MCF 10A (cell line): ENCODE data around the gene CDCA7. TPM values are rescaled to one million over a fixed set of nuclear protein-coding genes. Genes with fewer than 3 reads are reported as not detected.

Source experiments
- BruUV-seq: library from RNA; stranded (reverse); fragments of 400-500 nt; replicated peaks from 2 replicates; lab custom pipeline; 2021; lab: Mats Ljungman, UMichigan
- CTCF ChIA-PET: fragments of 300-600 bp; sonication (Branson Sonifier 250); formaldehyde crosslinking; extraction: SDS; loops from one replicate; lab custom pipeline; 2021; ENCODE audit warnings: antibody characterized with exemption, inconsistent platforms; lab: Yijun Ruan, JAX
- POLR2A ChIA-PET: fragments of 300-600, 350-650 bp; sonication (Branson Sonifier 250); formaldehyde crosslinking; extraction: SDS; loops from one replicate; lab custom pipeline; 2020; ENCODE audit warnings: antibody characterized with exemption, inconsistent platforms; lab: Yijun Ruan, JAX
- DNase-seq: peaks from one replicate; pipeline ENCODE4 v3.0.0-alpha.2; 2018; ENCODE audit not compliant: unreplicated experiment
- H3K27ac Mint-ChIP-seq: one replicate; pipeline ENCODE4 v1.8.0; 2022; ENCODE audit warnings: mild to moderate bottlenecking, low read depth, mixed read lengths; ENCODE audit not compliant: unreplicated experiment
- H3K27me3 Mint-ChIP-seq: one replicate; pipeline ENCODE4 v1.8.0; 2022; ENCODE audit warnings: mixed read lengths; ENCODE audit not compliant: insufficient read depth, unreplicated experiment
- H3K36me3 Mint-ChIP-seq: one replicate; pipeline ENCODE4 v1.8.0; 2022; ENCODE audit warnings: mild to moderate bottlenecking, moderate library complexity, mixed read lengths; ENCODE audit not compliant: insufficient read depth, unreplicated experiment
- H3K4me1 Mint-ChIP-seq: one replicate; pipeline ENCODE4 v1.8.0; 2022; ENCODE audit warnings: mixed read lengths; ENCODE audit not compliant: insufficient read depth, unreplicated experiment
- H3K4me3 Mint-ChIP-seq: one replicate; pipeline ENCODE4 v1.8.0; 2022; ENCODE audit warnings: mild to moderate bottlenecking, moderate library complexity, mixed read lengths; ENCODE audit not compliant: unreplicated experiment
- H3K9me3 Mint-ChIP-seq: one replicate; pipeline ENCODE4 v1.8.0; 2022; ENCODE audit warnings: mixed read lengths; ENCODE audit not compliant: unreplicated experiment
- CTCF ChIP-seq: fragments of 200-600 bp; IDR thresholded peaks from one replicate; pipeline ENCODE4 v1.8.0; 2022; ENCODE audit warnings: antibody characterized with exemption, mild to moderate bottlenecking; ENCODE audit not compliant: unreplicated experiment
- intact Hi-C: fragments of 100-400 bp; cut with micrococcal nuclease; formaldehyde crosslinking; loops from 2 replicates; pipeline ENCODE4 v1.14.1; 2022
- total RNA-seq: library from RNA; stranded (reverse); gene quantifications from 2 replicates; pipeline ENCODE4 v1.2.3, GENCODE V29; 2022

The CDCA7 gene
- total RNA-seq, 1 experiment from 2014 or later, result 14.0 TPM

DNA sequence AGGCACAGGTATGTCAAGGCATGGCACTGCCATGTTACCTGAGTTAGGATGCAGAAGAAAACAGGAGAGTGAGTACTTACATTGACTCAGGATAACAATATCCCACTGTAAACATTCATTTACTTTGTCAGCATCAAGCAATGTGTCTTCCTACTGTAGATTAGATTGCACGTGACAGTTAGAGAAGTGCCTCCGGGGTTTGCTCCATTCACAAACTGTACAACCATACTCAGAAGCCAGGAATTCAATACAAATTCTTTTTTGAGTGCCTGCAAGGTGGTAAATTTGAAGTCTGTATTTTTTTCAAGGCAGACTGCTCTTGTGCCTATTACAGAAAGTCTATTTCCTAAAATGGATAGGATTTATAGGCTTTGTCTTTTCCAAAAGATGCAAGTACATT is 34.1 kb downstream of the CDCA7 start:
- H3K27ac Mint-ChIP-seq, result no peak overlapping the region
- intact Hi-C loops, result no loop called here
- no peaks in the 10 kb centered on the region for H3K36me3 Mint-ChIP-seq
- H3K4me1 Mint-ChIP-seq, result peaks cover 7% of the 10 kb centered on the region
- POLR2A ChIA-PET, result no interaction called here
- BruUV-seq, result no TSS peak
- CTCF ChIA-PET, result interaction anchor here (2.0 kb wide), 1 partner anchor 14 kb away, joined by 7 read pairs; no protein-coding TSS in a partner anchor
- DNase-seq, result no peak
- H3K27me3 Mint-ChIP-seq, result peaks cover 2% of the 10 kb centered on the region
- H3K9me3 Mint-ChIP-seq, result no peaks in the 10 kb centered on the region
- TF ChIP-seq CTCF, result no peak
- H3K4me3 Mint-ChIP-seq, result no peak overlapping the region

GRCh38 chr2:173390036-173390435 is 35.4 kb downstream of the CDCA7 start:
- BruUV-seq, result no TSS peak
- no peaks in the 10 kb centered on the region for H3K9me3 Mint-ChIP-seq
- intact Hi-C loops, result no loop called here
- H3K4me3 Mint-ChIP-seq, result no peak overlapping the region
- peaks cover 15% of the 10 kb centered on the region for H3K27me3 Mint-ChIP-seq
- no peaks in the 10 kb centered on the region for H3K36me3 Mint-ChIP-seq
- TF ChIP-seq CTCF, result no peak
- POLR2A ChIA-PET, result no interaction called here
- peaks cover 7% of the 10 kb centered on the region for H3K4me1 Mint-ChIP-seq
- DNase-seq, result no peak
- CTCF ChIA-PET, result interaction anchor here (2.0 kb wide), 1 partner anchor 13 kb away, joined by 7 read pairs; no protein-coding TSS in a partner anchor
- no peak overlapping the region for H3K27ac Mint-ChIP-seq

- intact Hi-C loops, result no loop called here
- ChIA-PET CTCF (interaction anchor here (0.6 kb wide), 1 partner anchor 106 kb away, joined by 5 read pairs; no protein-coding TSS in a partner anchor), POLR2A (no interaction called here)
- Mint-ChIP-seq H3K36me3 (no peaks in the 10 kb centered on the region), H3K27me3 (peaks cover 20% of the 10 kb centered on the region), H3K9me3 (no peaks in the 10 kb centered on the region), H3K4me3 (no peak overlapping the region), H3K27ac (no peak overlapping the region), H3K4me1 (peaks cover 13% of the 10 kb centered on the region)
- no peak for TF ChIP-seq CTCF
- BruUV-seq, result no TSS peak
- DNase-seq, result no peak
These were observed 38.1 kb downstream of the CDCA7 start for GRCh38 chr2:173392731-173393130.

DNA sequence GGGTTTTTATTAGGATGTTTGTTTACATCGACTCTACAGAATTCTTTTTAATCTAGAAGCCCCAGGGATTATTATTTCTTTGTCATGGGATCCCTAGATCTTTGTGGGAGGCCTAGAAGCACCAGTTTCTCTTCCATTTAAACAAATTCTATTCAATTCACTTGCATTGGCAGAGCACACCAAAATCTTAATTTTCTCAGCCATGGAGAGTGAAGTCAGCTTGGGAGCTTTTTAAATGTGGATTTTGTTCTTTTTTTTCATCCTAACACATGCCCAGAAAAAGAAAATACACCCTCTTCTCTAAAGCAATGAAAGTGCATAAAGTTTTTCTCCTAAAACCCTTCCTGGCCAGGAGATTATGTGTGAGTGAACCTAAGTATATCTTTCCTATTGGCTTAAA is 38.5 kb downstream of the CDCA7 start:
- POLR2A ChIA-PET, result no interaction called here
- BruUV-seq, result no TSS peak
- peaks cover 13% of the 10 kb centered on the region for H3K4me1 Mint-ChIP-seq
- no peaks in the 10 kb centered on the region for H3K9me3 Mint-ChIP-seq
- no peak overlapping the region for H3K27ac Mint-ChIP-seq
- DNase-seq, result no peak
- peaks cover 20% of the 10 kb centered on the region for H3K27me3 Mint-ChIP-seq
- no peak overlapping the region for H3K4me3 Mint-ChIP-seq
- no peak for TF ChIP-seq CTCF
- CTCF ChIA-PET, result no interaction called here
- no peaks in the 10 kb centered on the region for H3K36me3 Mint-ChIP-seq
- intact Hi-C loops, result no loop called here
